Inflammatory macrophage (primary cell): ENCODE measurements around the gene INHBC.
"Not testable (repeated sequence)": the region's sequence is repeated elsewhere in the genome, so short reads cannot be mapped to it uniquely, and the experiment has no call there.

Experiments
- DNase-seq, 2 donors: peaks; one replicate each; pipeline ENCODE4 v3.0.0-alpha.2; 2020 to 2022

INHBC gene

GRCh38 chr12:57429473-57430111 is 5.0 kb upstream of the INHBC start:
- no peak for DNase-seq

DNA sequence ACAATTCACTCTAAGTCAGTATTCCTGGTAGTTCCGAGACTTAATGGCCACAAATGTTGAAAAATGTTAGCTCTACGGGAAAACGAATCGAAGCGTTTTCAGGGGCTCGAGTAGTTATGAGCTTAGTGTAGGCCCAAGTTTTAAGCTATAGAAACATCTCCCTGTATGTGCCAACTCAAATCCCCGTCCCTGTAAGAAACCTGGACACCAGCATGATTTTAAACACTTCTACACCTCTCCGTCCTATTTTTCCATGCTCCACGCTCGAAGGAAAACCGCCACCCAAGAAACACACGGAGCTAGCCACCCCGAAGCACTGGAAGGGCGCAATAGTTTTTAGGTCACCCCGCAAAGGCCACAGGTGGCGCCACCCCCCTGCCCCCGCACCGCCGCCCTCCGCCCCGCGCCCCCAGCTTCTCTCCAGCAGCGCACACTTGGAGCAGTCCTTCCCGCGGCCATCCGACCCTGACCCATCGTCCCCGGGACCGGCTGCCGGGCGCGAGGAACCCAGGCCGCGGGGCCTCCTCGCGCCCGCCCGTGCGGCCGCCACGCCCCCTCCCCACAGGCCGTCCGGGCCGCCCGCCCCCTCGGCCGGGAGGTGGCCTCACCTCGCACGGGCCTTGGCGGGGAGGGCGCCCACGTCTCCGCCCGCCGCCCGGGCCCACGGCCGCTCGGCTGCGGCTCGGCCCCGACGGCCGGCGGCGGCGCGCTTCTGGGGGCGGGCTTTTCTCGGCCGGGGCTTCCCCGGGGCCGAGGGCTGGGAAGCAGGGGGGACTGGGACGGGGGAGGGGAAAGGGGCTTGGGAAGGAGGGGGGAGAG is 4.3 kb upstream of the INHBC start:
- peak in 1 of 2 donors; percentile 16 for DNase-seq

GRCh38 chr12:57430931-57431566 is 3.5 kb upstream of the INHBC start, which contains the start of gene R3HDM2:
Gene R3HDM2 (minus strand): TSS chr12:57431043. CDS start chr12:57310428, 120,615 bp downstream.
- peak; percentile 96 for DNase-seq

GRCh38 chr12:57431654-57432188 is 2.9 kb upstream of the INHBC start:
- no peak for DNase-seq

GRCh38 chr12:57433370-57433769 is 1.2 kb upstream of the INHBC start:
- no peak for DNase-seq

DNA sequence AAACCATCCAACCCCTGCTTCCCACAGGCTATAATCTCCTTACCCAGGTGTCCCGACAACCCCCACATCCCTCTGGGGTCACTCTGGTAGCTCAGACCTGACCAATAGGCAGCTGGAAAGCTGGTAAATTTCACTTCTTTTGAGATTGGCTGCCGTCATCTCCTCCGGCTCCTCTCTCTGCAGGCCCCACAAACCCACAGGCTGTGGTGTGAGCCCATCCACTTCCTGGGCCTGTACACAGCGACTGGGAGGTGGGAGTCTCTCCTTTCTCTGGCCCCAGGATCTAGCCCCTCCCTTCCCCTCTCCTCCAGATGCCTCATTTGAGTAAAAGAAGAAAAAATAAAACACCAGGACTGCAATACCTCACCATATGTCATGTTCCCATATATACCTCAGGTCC is 709 bp downstream of the INHBC start:
- DNase-seq, result no peak

DNA sequence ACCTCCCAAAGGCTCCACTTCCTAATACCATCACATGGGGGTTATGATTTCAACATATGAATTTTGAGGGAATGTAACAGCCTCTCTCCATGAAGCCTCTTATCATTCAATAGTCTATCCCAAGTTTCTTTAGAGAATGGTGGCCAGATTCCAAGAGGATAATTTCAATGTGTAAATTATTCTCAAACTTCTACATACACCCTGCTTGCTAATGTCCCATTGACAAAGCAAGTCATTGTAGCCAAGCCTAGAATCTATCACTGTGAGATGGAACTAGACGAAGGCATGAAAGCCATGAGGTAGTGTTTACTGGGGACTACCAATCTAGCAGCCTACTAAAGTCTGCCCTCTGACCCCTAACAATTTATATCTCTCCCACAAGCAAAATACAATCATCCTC is 3.8 kb downstream of the INHBC start:
- DNase-seq, result no peak

DNA sequence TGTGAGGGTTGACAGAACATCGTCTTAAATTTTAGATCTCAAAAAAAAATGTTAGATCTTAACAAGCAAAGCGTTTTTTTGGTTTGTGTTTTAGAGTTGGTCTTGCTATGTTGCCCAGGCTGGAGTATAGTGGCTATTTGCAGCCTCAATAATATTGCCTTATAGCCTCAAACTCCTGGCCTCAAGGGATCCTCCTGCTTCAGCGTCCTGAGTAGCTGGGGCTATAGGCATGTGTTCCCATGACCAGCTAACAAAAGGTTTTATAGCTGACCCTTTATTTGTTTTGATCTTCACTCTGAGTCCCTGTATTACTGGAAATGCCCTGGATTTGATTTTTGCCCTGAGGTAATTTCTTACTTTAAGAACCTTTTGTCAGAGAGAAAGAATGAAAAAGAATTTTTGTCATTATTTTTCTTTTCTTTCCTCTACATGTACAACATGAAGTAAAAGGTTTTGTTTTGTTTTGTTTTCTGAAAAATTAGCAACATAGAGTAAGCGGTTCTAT is 5.2 kb downstream of the INHBC start:
- DNase-seq, result no peak

DNA sequence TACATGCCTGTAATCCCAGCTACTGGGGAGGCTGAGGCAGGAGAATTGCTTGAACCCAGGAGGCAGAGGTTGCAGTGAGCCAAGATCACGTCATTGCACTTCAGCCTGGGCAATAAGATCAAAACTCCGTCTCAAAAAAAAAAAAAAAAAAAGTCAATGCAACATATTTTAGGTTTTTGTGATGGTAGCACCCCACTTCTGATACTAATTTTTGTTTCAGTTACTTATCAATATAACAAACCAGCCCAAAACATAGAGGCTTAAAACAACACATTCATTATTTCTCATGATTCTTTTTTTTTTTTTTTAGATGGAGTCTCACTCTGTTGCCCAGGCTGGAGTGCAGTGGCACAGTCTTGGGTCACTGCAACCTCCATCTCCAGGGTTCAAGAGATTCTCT is 6.8 kb downstream of the INHBC start:
- not testable (repeated sequence) for DNase-seq

DNA sequence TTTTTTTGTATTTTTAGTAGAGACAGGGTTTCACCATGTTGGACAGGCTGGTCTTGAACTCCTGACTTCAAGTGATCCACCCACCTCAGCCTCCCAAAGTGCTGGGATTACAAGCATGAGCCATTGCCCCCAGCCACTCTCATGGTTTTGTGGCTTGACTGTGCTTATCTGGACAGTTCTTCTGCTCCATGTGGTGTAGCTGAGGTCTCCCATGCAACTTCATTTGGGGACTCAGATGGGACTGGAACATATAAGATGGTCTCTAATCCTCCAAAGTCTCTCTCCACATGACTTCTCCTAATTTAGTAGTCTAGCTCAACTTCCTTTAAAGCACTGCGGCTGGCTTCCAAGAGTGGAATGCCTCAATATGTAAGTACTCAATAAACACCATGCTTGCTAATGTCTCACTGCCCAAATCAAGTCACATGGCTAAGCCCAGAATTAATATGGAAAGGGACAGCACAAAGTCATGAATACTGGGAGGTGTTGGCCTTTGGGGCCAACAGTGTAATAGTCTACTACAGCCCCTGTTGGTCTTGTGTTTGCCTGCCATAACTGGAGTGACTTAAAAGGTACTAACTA is 7.4 kb downstream of the INHBC start:
- no peak for DNase-seq

DNA sequence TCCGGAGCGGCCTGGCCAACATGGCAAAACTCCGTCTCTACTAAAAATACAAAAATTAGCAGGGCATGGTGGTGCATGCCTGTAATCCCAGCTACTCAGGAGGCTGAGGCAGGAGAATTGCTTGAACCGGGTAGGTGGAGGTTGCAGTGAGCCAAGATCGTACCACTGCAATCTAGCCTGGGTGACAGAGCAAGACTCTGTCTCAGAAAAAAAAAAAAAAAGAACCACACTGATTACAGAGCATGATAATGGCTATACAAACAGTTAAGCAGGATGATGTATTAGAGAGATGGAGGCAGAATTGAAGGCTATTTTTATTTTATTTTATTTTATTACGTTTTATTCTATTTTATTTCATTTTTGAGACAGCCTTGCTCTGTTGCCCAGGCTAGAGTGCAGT is 9.8 kb downstream of the INHBC start:
- DNase-seq, result not testable (repeated sequence)

DNA sequence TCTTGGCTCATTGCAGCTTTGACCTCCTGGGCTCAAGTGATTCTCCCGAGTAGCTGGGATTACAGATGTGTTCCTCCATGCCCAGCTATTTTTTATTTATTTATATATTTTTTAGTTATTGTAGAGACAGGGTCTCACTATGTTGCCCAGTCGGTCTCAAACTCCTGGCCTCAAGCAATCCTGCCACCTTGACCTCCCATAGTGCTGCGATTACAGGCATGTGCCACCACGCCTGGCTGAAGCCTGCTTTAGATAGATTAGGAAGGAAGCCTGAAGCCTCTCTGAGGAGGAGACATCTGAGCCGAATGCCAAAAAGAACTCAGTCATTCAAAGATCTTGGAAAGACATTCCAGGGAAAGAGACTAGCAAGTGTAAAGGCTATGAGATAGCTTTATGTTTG is 10.2 kb downstream of the INHBC start:
- no peak for DNase-seq

- no peak for DNase-seq
Measured at GRCh38 chr12:57446292-57446960, 11.8 kb downstream of the INHBC start.

- DNase-seq, result no peak
Measured at GRCh38 chr12:57448669-57449068, 14.1 kb downstream of the INHBC start.

- DNase-seq, result no peak
Measured at GRCh38 chr12:57449375-57449774, 14.8 kb downstream of the INHBC start.

- no peak for DNase-seq
Measured at GRCh38 chr12:57450057-57450456, 15.5 kb downstream of the INHBC start.

DNA sequence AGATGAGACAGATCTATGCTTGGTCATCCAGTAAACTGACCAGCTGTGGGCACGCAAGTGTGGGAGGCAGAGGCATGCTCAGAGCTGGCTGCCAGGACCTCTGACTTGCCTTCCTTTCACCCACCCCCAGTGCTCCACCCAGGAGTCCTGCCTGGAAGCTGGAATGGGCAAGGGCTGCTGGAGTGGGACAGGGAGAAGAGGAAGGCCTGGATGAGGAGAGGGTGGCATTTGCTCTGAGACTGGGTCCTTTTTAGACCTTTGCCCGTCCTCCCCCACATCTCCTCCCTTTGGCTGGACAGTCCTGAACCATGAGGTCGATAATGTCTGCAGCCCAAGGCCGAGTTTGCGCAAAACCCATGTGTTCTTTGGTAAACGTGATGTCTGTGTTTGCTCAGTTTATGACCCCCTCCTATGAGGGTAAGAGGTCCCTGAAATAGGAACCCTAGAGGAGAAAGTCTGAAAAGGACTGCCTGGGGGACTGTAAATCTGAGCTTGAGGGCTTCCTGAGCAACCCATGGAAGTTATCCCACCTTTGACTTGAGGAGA is 16.7 kb downstream of the INHBC start:
- no peak for DNase-seq

- DNase-seq, result peak in 1 of 2 donors; percentile 25
Measured at GRCh38 chr12:57452181-57452936, 17.8 kb downstream of the INHBC start.

DNA sequence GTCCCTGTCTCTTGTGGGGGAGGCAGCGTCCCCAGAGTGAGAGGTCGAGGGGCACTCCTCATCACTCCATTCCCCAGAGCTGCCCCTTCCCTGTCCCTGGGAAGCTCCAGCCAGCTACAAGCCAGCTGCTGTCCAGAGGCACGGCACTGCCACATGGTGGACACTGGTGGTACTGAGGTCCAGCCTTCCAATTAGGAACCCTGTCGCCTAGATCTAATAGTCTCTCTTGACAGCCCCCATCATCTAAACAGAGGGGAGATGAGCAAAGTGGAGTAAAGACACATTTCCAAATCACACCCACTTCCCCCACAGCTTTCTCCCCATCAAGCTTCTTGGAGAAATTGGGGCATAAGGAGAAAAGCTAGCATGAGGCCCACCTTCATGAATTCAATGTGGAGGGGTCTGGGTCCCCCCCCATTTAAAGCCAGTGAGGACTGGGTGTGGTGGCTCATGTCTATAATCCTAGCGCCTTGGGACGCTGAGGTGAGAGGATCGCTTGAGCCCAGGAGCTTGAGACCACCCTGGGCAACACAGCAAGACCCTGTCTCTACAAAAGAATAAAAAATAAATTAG is 18.4 kb downstream of the INHBC start:
- peak; percentile 72 to 76 for DNase-seq

GRCh38 chr12:57454213-57454565 is 19.6 kb downstream of the INHBC start:
- no peak for DNase-seq
